Activated naive CD4-positive, alpha-beta T cell treated with anti-CD3 and anti-CD28 coated beads, Interleukin-2, amount 50 U/mL, for 24 hours (primary cell): ENCODE data around the gene TPCN1.

Experiments used
- H3K27ac Mint-ChIP-seq: one replicate; pipeline ENCODE4 v1.8.0; 2021; ENCODE audit warnings: mild to moderate bottlenecking, mixed read lengths
- H3K27me3 Mint-ChIP-seq: one replicate; pipeline ENCODE4 v1.8.0; 2021; ENCODE audit warnings: mixed read lengths
- H3K36me3 Mint-ChIP-seq: one replicate; pipeline ENCODE4 v1.8.0; 2021; ENCODE audit warnings: mixed read lengths
- H3K4me1 Mint-ChIP-seq: one replicate; pipeline ENCODE4 v1.8.0; 2021; ENCODE audit warnings: mixed read lengths
- H3K4me3 Mint-ChIP-seq: one replicate; pipeline ENCODE4 v1.8.0; 2021; ENCODE audit warnings: mild to moderate bottlenecking, mixed read lengths
- H3K9me3 Mint-ChIP-seq: one replicate; pipeline ENCODE4 v1.8.0; 2021; ENCODE audit warnings: mixed read lengths

Gene TPCN1

GRCh38 chr12:113287899-113288282, 66.6 kb downstream of the TPCN1 start:
- Mint-ChIP-seq H3K4me1 (no peaks in the 10 kb centered on the region), H3K36me3 (peaks cover 6% of the 10 kb centered on the region), H3K9me3 (no peaks in the 10 kb centered on the region), H3K4me3 (no peak overlapping the region), H3K27me3 (no peaks in the 10 kb centered on the region), H3K27ac (no peak overlapping the region)

DNA sequence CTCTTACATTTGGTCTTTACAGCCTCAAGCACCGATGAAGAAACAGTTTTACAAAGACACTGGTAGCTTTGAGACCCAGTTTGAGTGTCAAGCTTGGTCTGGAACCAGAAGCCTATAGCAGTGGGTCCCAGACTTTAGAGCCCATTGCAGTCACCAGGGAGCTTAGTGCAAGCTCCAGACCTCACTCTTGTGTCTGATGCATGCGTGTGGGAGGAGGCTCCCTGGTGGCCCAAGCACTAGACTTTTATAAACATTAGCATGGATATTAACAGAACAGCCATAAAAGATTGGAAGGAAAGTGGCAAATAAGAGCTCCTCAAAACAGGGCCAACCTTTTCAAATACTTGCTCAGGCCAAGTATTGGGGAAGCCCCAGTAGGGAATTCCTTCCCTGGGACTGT, 68.1 kb downstream of the TPCN1 start:
- H3K27me3 Mint-ChIP-seq = no peaks in the 10 kb centered on the region
- H3K27ac Mint-ChIP-seq = no peak overlapping the region
- H3K36me3 Mint-ChIP-seq = peaks cover 6% of the 10 kb centered on the region
- H3K4me3 Mint-ChIP-seq = no peak overlapping the region
- H3K9me3 Mint-ChIP-seq = no peaks in the 10 kb centered on the region
- no peaks in the 10 kb centered on the region for H3K4me1 Mint-ChIP-seq

GRCh38 chr12:113290506-113290905, 69.2 kb downstream of the TPCN1 start:
- no peaks in the 10 kb centered on the region for H3K9me3 Mint-ChIP-seq
- H3K36me3 Mint-ChIP-seq = peaks cover 4% of the 10 kb centered on the region
- H3K4me3 Mint-ChIP-seq = no peak overlapping the region
- H3K27me3 Mint-ChIP-seq = no peaks in the 10 kb centered on the region
- H3K27ac Mint-ChIP-seq = no peak overlapping the region
- H3K4me1 Mint-ChIP-seq = no peaks in the 10 kb centered on the region

DNA sequence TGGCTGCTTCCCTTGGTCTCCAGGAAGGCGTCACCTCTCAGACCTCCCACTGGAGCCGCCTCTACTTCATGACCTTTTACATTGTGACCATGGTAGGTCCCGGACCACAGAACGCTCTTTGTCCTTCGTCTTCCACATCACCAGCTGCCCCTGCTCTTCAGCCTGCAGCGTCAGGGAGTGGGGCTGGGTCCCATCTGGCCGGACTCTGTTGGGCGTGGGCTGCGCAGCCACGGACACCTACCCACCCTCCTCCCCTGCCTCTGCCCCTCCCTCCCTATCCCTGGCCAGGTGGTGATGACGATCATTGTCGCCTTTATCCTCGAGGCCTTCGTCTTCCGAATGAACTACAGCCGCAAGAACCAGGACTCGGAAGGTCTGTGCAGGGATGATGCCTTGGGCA, 70.3 kb downstream of the TPCN1 start:
- Mint-ChIP-seq H3K27me3 (no peaks in the 10 kb centered on the region), H3K4me1 (no peaks in the 10 kb centered on the region), H3K27ac (peak overlapping the region; percentile 65), H3K4me3 (no peak overlapping the region), H3K36me3 (peaks cover 4% of the 10 kb centered on the region), H3K9me3 (no peaks in the 10 kb centered on the region)

- Mint-ChIP-seq H3K4me1 (no peaks in the 10 kb centered on the region), H3K27me3 (no peaks in the 10 kb centered on the region), H3K4me3 (no peak overlapping the region), H3K36me3 (peaks cover 4% of the 10 kb centered on the region), H3K9me3 (no peaks in the 10 kb centered on the region), H3K27ac (peak overlapping the region; percentile 43)
These were observed 70.8 kb downstream of the TPCN1 start for GRCh38 chr12:113292091-113292490.

DNA sequence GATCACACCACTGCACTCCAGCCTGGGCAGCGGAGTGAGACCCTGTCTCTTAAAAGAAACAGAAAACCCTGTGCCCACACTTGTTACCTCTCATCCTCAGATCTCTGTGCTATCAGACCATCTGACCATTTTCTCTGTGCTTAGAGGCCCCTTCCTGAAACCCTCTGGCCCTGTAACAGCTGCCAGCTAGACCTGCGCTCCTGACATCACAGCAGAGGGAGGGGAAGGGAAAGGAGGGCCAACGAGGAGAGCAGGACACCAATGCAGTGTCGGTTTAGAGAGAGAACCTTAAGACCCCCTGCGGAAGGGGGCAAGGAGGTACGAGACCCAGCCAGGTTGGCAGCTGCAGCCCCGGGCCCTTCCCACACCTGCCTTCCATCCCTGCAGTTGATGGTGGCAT, 71.3 kb downstream of the TPCN1 start:
- no peaks in the 10 kb centered on the region for H3K27me3 Mint-ChIP-seq
- no peak overlapping the region for H3K4me3 Mint-ChIP-seq
- peaks cover 4% of the 10 kb centered on the region for H3K36me3 Mint-ChIP-seq
- no peak overlapping the region for H3K27ac Mint-ChIP-seq
- no peaks in the 10 kb centered on the region for H3K9me3 Mint-ChIP-seq
- H3K4me1 Mint-ChIP-seq = no peaks in the 10 kb centered on the region

DNA sequence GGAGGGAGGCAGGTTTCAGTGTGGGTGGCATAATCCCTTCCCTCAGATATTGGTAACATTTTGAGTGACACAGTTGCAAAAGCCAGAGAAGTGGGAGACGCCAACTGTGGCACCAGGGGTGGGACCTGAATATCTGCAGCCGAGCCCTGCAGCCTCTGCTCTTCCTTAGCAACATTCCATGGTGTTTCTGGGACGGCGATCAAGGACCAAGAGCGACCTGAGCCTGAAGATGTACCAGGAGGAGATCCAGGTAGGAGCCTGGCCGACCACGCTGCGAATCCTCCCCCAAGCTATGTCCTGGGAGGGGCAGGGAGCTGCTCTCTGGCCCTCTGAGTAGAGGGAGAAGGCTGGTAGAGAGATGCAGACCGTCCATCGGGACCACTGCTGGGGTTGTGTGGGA, 71.8 kb downstream of the TPCN1 start:
- Mint-ChIP-seq H3K4me3 (no peak overlapping the region), H3K36me3 (peaks cover 4% of the 10 kb centered on the region), H3K4me1 (no peaks in the 10 kb centered on the region), H3K27ac (no peak overlapping the region), H3K9me3 (no peaks in the 10 kb centered on the region), H3K27me3 (no peaks in the 10 kb centered on the region)

- Mint-ChIP-seq H3K9me3 (no peaks in the 10 kb centered on the region), H3K4me3 (no peak overlapping the region), H3K27me3 (no peaks in the 10 kb centered on the region), H3K4me1 (no peaks in the 10 kb centered on the region), H3K36me3 (peaks cover 4% of the 10 kb centered on the region), H3K27ac (no peak overlapping the region)
These were observed 74.8 kb downstream of the TPCN1 start for GRCh38 chr12:113295886-113296556.

DNA sequence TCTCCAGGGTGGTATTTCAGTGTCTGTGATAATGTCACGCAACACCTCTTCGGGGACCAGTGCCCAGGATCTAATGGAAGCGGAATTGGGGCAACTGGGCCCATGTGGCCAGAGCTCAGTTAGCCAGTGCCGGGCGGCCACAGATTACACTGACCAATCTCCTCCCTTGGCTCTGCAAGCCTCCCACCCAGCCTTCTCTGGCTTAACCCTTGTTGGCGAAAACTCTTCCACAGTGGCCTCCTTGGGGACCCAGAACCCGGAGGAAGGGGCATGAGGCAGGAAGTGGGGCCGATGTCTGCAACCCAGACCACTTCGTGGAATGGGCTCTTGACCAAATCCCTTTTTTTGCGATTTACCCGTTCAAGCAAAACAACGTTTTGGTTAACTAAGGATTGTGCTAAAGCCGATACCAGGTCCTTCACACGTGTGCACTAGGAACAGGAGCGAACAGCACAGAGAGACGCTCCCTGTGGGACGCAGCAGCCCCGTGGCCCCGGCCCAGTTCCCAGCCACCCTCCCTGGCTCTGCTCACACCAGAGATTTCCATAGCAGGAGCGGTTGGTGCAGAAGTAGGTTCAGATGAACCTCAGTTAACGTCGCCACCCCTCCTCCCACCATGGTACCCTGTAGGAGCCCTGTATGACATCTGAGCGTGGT, 75.4 kb downstream of the TPCN1 start:
- no peaks in the 10 kb centered on the region for H3K36me3 Mint-ChIP-seq
- H3K27ac Mint-ChIP-seq = no peak overlapping the region
- no peaks in the 10 kb centered on the region for H3K9me3 Mint-ChIP-seq
- H3K4me3 Mint-ChIP-seq = no peak overlapping the region
- no peaks in the 10 kb centered on the region for H3K27me3 Mint-ChIP-seq
- H3K4me1 Mint-ChIP-seq = no peaks in the 10 kb centered on the region

DNA sequence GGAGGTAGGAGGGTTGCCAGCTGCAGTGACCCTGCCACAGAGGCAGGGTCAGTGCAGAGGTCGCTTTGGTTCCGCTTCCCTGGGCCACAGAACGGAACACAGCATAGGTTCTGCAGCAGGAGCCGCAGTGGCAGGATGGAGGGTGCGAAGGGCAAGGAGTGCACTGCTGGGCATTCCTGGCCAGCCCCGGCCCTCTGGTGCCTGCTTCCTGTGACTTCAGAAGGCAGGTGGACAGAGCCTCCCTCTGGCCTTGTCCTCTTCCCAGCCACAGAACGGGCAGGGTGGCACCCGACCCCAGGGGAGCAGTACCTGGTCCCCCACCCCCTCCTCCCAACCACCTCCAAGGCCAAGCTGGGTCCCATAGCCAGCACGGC, 75.9 kb downstream of the TPCN1 start:
- Mint-ChIP-seq H3K4me1 (no peaks in the 10 kb centered on the region), H3K36me3 (no peaks in the 10 kb centered on the region), H3K27me3 (no peaks in the 10 kb centered on the region), H3K27ac (no peak overlapping the region), H3K4me3 (no peak overlapping the region), H3K9me3 (no peaks in the 10 kb centered on the region)

DNA sequence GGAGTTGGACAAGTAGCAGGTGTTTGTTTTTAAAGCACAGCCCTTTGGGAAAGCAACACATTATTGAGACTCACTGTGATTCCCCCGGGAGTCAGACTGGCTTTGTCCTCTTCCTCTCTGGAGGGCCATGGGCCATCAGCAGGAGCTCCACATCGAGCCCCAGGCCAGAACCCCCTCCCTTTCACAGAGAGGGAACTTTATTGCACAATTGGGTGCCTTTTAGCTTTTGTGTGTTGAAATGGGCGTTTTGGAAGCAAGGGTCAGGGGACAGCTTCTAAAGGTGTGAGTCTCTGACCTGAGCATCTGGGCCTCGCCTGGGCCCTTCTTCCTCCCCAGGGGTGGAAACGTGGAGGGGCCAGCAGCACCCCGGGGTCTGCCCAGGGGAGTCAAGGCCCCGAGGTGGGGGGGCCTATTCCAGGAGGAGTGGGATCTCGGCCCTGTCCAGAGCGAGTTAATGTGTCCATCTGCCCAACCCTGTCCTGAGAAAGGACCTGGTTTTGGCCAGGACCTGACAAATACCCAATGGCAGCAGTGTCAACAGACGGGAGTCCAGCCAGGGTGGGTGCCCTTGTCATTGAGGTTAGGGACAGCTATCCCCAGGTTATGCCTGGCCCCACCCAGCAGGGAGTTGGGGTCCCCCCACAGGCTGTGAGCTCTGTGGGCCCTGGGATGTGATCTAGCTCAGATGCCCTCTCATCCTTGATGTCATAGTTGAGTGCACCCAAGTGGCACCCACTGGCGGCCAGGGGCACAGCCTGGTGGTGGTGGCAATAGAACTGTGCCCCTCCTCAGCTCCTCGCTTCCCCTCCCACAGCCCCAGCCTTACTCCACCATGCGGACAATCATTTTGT, 76.6 kb downstream of the TPCN1 start:
- Mint-ChIP-seq H3K9me3 (no peaks in the 10 kb centered on the region), H3K4me3 (no peak overlapping the region), H3K36me3 (no peaks in the 10 kb centered on the region), H3K4me1 (peaks cover 6% of the 10 kb centered on the region), H3K27me3 (no peaks in the 10 kb centered on the region), H3K27ac (no peak overlapping the region)

GRCh38 chr12:113298472-113298817, 77.2 kb downstream of the TPCN1 start:
- Mint-ChIP-seq H3K4me3 (no peak overlapping the region), H3K27me3 (no peaks in the 10 kb centered on the region), H3K9me3 (no peaks in the 10 kb centered on the region), H3K36me3 (no peaks in the 10 kb centered on the region), H3K4me1 (peaks cover 12% of the 10 kb centered on the region), H3K27ac (no peak overlapping the region)

DNA sequence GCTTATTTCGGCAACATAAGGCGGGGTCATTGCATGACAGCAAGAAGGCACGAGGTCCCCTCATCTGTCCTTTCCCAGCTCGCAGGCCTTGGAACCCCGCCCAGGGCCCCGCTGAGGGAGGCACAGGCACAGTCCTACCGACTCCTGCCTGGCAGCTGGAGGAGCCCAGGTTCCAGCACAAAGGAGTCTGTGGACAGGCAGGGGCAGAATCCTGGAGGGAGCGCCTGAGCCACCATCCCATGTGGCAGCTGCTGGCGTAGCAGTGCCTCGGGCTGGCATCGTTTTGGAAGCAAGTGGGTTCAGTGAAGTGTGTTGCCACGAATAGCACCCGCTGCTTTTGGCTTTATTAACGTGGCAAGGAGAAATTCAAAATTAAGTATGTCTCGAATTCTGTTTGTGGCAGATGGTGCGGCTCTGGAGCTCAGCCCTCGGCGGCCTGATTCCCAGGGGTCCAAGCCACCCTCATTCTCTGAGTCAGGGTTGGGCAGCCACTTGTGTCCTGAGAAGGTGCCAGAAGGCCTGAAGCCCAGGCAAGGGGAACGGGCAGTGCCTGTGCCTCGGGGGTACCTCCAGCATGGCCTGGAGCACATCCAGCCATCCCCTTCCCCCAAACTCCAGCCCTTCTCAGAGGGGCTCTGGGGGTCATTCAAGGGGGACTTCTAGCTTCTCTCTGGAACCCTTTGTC, 77.7 kb downstream of the TPCN1 start:
- no peaks in the 10 kb centered on the region for H3K27me3 Mint-ChIP-seq
- peaks cover 16% of the 10 kb centered on the region for H3K4me1 Mint-ChIP-seq
- H3K36me3 Mint-ChIP-seq = no peaks in the 10 kb centered on the region
- no peaks in the 10 kb centered on the region for H3K9me3 Mint-ChIP-seq
- H3K4me3 Mint-ChIP-seq = no peak overlapping the region
- no peak overlapping the region for H3K27ac Mint-ChIP-seq

- H3K4me1 Mint-ChIP-seq = peaks cover 16% of the 10 kb centered on the region
- H3K27ac Mint-ChIP-seq = no peak overlapping the region
- no peak overlapping the region for H3K4me3 Mint-ChIP-seq
- H3K9me3 Mint-ChIP-seq = no peaks in the 10 kb centered on the region
- no peaks in the 10 kb centered on the region for H3K36me3 Mint-ChIP-seq
- H3K27me3 Mint-ChIP-seq = no peaks in the 10 kb centered on the region
These were observed 78.5 kb downstream of the TPCN1 start for GRCh38 chr12:113299619-113300237.

DNA sequence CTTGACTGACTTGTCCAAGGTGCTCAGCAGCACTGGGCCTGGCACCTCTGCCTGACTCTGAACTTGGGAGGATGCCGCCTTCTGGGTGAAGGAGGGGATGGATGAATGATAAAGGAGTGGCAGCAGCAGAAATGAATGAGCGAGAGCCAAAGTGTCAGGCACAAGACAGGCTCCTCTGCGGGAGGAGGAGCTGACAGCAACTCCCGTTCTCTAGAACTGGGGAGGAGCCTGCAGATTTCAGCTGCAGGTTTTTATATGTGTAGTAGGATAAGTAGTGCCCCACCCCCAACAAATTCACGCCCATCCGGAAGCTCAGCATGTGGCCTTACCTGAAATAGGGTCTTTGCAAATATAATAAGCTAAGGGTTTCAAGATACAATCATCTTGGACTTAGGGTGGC, 80.5 kb downstream of the TPCN1 start:
- H3K4me1 Mint-ChIP-seq = peaks cover 16% of the 10 kb centered on the region
- H3K27me3 Mint-ChIP-seq = no peaks in the 10 kb centered on the region
- H3K4me3 Mint-ChIP-seq = no peak overlapping the region
- peaks cover 2% of the 10 kb centered on the region for H3K36me3 Mint-ChIP-seq
- peak overlapping the region; percentile 47 for H3K27ac Mint-ChIP-seq
- H3K9me3 Mint-ChIP-seq = no peaks in the 10 kb centered on the region
